ENCODE measurements around the gene PCNP. TPM values are rescaled to one million over a fixed set of nuclear protein-coding genes. Genes with fewer than 3 reads are reported as not detected.
"Not testable (repeated sequence)": the region's sequence is repeated elsewhere in the genome, so short reads cannot be mapped to it uniquely, and the experiment has no call there.

PCNP gene
- total and polyA plus RNA-seq, 9 donors = 104 to 237 (median 164) TPM

GRCh38 chr3:101625879-101626278 is 51.9 kb downstream of the PCNP start:
- Histone ChIP-seq H3K27ac (no peak overlapping the region), H3K4me3 (no peak overlapping the region), H3K36me3 (no peaks in the 10 kb centered on the region), H3K27me3 (no peaks in the 10 kb centered on the region), H3K9me3 (no peaks in the 10 kb centered on the region), H3K4me1 (ENCODE audit: insufficient read depth) (no peaks in the 10 kb centered on the region)
- DNase-seq = no peak
- no peak for TF ChIP-seq CTCF (IDR thresholded peaks at IDR 0.05)
- no peak for TF ChIP-seq EP300 (IDR thresholded peaks at IDR 0.05)
- no peak for TF ChIP-seq POLR2A (IDR thresholded peaks at IDR 0.05)
- WGBS, 3 donors = 85 to 92% (median 88%) methylated on average over 2 of the region's 2 CpGs
- intact Hi-C loops (cut with DNase I) = no loop called here

GRCh38 chr3:101629219-101629618 is 55.2 kb downstream of the PCNP start:
- no peaks in the 10 kb centered on the region for H3K9me3 ChIP-seq
- H3K27me3 ChIP-seq = no peaks in the 10 kb centered on the region
- no peaks in the 10 kb centered on the region for H3K4me1 ChIP-seq (ENCODE audit: insufficient read depth)
- intact Hi-C loops (cut with DNase I) = no loop called here
- no peaks in the 10 kb centered on the region for H3K36me3 ChIP-seq
- TF ChIP-seq POLR2A (IDR thresholded peaks at IDR 0.05) = no peak
- no peak for TF ChIP-seq EP300 (IDR thresholded peaks at IDR 0.05)
- TF ChIP-seq CTCF (IDR thresholded peaks at IDR 0.05) = no peak
- no peak for DNase-seq
- no peak overlapping the region for H3K27ac ChIP-seq
- H3K4me3 ChIP-seq = no peak overlapping the region

GRCh38 chr3:101631098-101631796 is 57.3 kb downstream of the PCNP start:
- Histone ChIP-seq H3K36me3 (no peaks in the 10 kb centered on the region), H3K9me3 (no peaks in the 10 kb centered on the region), H3K4me1 (ENCODE audit: insufficient read depth) (no peaks in the 10 kb centered on the region), H3K27ac (no peak overlapping the region), H3K4me3 (no peak overlapping the region), H3K27me3 (no peaks in the 10 kb centered on the region)
- intact Hi-C loops (cut with DNase I) = no loop called here
- TF ChIP-seq POLR2A (IDR thresholded peaks at IDR 0.05) = no peak
- TF ChIP-seq CTCF (IDR thresholded peaks at IDR 0.05) = no peak
- TF ChIP-seq EP300 (IDR thresholded peaks at IDR 0.05) = no peak
- 67 to 86% (median 71%) methylated on average over 1 of the region's 1 CpG for WGBS, 3 donors
- DNase-seq = no peak

GRCh38 chr3:101631959-101632358 is 58.0 kb downstream of the PCNP start:
- H3K4me3 ChIP-seq; H3K27me3 ChIP-seq; H3K36me3 ChIP-seq; DNase-seq; H3K27ac ChIP-seq; H3K9me3 ChIP-seq; intact Hi-C loops (cut with DNase I); H3K4me1 ChIP-seq (ENCODE audit: insufficient read depth): not testable (repeated sequence)
- 84 to 92% (median 85%) methylated on average over 8 of the region's 8 CpGs for WGBS, 3 donors

- H3K9me3 ChIP-seq = no peaks in the 10 kb centered on the region
- no peaks in the 10 kb centered on the region for H3K36me3 ChIP-seq
- H3K27me3 ChIP-seq = no peaks in the 10 kb centered on the region
- no peak overlapping the region for H3K4me3 ChIP-seq
- TF ChIP-seq EP300 (IDR thresholded peaks at IDR 0.05) (no peak), CTCF (IDR thresholded peaks at IDR 0.05) (no peak), POLR2A (IDR thresholded peaks at IDR 0.05) (no peak)
- no peak overlapping the region for H3K27ac ChIP-seq
- WGBS, 3 donors = 74 to 86% (median 75%) methylated on average over 11 of the region's 11 CpGs
- intact Hi-C loops (cut with DNase I) = no loop called here
- H3K4me1 ChIP-seq (ENCODE audit: insufficient read depth) = no peaks in the 10 kb centered on the region
- DNase-seq = no peak
Observed at GRCh38 chr3:101632586-101632985, 58.6 kb downstream of the PCNP start.

All from ovary (tissue), 9 donors.